K562 (cell line): ENCODE measurements around the gene HEBP2. TPM values are rescaled to one million over a fixed set of nuclear protein-coding genes. Genes with fewer than 3 reads are reported as not detected.
A peak's percentile ranks its signal among the peaks of the same experiment; 100 is the strongest.

ENCODE experiments used
- CREB5 ChIP-seq: fragments of 250-450 bp; sonication (Bioruptor Pico); IDR thresholded peaks from 2 replicates; pipeline ENCODE4 v1.5.0; 2020; ENCODE audit warnings: mild to moderate bottlenecking
- ETS1 ChIP-seq: conservative IDR thresholded peaks from 2 replicates; pipeline ENCODE4 v1.6.1; 2011; ENCODE audit warnings: low read depth, mild to moderate bottlenecking, low read length; ENCODE audit not compliant: control insufficient read depth
- GTF3C2 ChIP-seq: IDR thresholded peaks from 3 replicates; pipeline ENCODE4 v1.6.1; 2011; ENCODE audit warnings: borderline replicate concordance, mild to moderate bottlenecking, moderate library complexity; ENCODE audit not compliant: insufficient read length; ENCODE audit errors: extremely low read depth
- HDAC2 ChIP-seq: fragments of 450-650 bp; IDR thresholded peaks from 2 replicates; pipeline ENCODE4 v1.6.1; 2016; ENCODE audit warnings: mild to moderate bottlenecking
- HIVEP1 ChIP-seq: fragments of 250-450 bp; sonication (Bioruptor Pico); IDR thresholded peaks from 2 replicates; pipeline ENCODE4 v1.4.0; 2020; ENCODE audit warnings: mild to moderate bottlenecking
- HMBOX1 ChIP-seq: sonication (generic); IDR thresholded peaks from 2 replicates; pipeline ENCODE4 v1.6.1; 2016
- HNRNPUL1 ChIP-seq: fragments of 200-400 bp; formaldehyde crosslinking; IDR thresholded peaks from 2 replicates; pipeline ENCODE4 v1.6.1; 2017; ENCODE audit warnings: low read length
- KLF13 ChIP-seq: fragments of 450-650 bp; IDR thresholded peaks from 2 replicates; pipeline ENCODE4 v1.6.1; 2016; ENCODE audit warnings: missing genetic modification characterization, low read depth, mild to moderate bottlenecking, missing compliant biosample characterization, moderate library complexity, borderline replicate concordance
- MAFK ChIP-seq: IDR thresholded peaks from 2 replicates; pipeline ENCODE4 v1.6.1; 2011; ENCODE audit warnings: low read length, improper control_type of control experiment
- NBN ChIP-seq: fragments of 450-650 bp; IDR thresholded peaks from 2 replicates; pipeline ENCODE4 v1.6.1; 2016; ENCODE audit warnings: low read depth, mild to moderate bottlenecking
- RCOR1 ChIP-seq, 2 experiments: IDR thresholded peaks; 2 replicates each; pipeline ENCODE4 v1.6.1; 2012; ENCODE audit warnings: low read depth in 2 of 2, low read length in 2 of 2, borderline replicate concordance in 1 of 2, improper control_type of control experiment in 1 of 2
- RFX7 ChIP-seq: fragments of 250-450 bp; sonication (Bioruptor Pico); IDR thresholded peaks from 2 replicates; pipeline ENCODE4 v1.5.1; 2021; ENCODE audit warnings: mild to moderate bottlenecking
- SMAD2 ChIP-seq: fragments of 150-350 bp; IDR thresholded peaks from 2 replicates; pipeline ENCODE4 v1.6.1; 2014; ENCODE audit warnings: low read depth, mild to moderate bottlenecking, low read length
- TOE1 ChIP-seq, 2 experiments: fragments of 450-650 bp in 1 of 2; sonication (generic) in 1 of 2; formaldehyde crosslinking in 1 of 2; IDR thresholded peaks; 2 replicates each; pipeline versions ENCODE4 v1.7.1 to v1.8.0; 2016 to 2022; ENCODE audit warnings: borderline replicate concordance in 2 of 2, mild to moderate bottlenecking in 2 of 2, antibody characterized with exemption in 1 of 2, inconsistent platforms in 1 of 2, low read depth in 1 of 2, missing genetic modification reagents in 1 of 2, moderate library complexity in 1 of 2
- TRIM24 ChIP-seq, 2 experiments: fragments of 450-650 bp; IDR thresholded peaks; 2 replicates each; pipeline ENCODE4 v1.6.1; 2016
- U2AF2 ChIP-seq: fragments of 200-400 bp; formaldehyde crosslinking; optimal IDR thresholded peaks from 2 replicates; pipeline ENCODE3; 2017; ENCODE audit warnings: low read depth, mild to moderate bottlenecking, low read length
- ZNF140 ChIP-seq: fragments of 250-450 bp; sonication (Bioruptor Pico); IDR thresholded peaks from 2 replicates; pipeline ENCODE4 v1.8.0; 2021; ENCODE audit warnings: moderate library complexity, mild to moderate bottlenecking, inconsistent platforms
- ZNF449 ChIP-seq: fragments of 250-450 bp; sonication (Bioruptor Pico); IDR thresholded peaks from 2 replicates; pipeline ENCODE4 v1.8.0; 2022; ENCODE audit warnings: moderate library complexity, mild to moderate bottlenecking, inconsistent platforms
- polyA plus RNA-seq, 8 experiments: library from polyadenylated mRNA; depleted of rRNA in 4 of 8; stranded (reverse) in 5 of 8; unstranded in 3 of 8; fragments of >200 nt; fragmentation: Nextera tagmentation in 2 of 8; fragmentation: Illumina TruSeq in 1 of 8; extraction: Ambion mirVana in 2 of 8; extraction: Trizol in 1 of 8; gene quantifications; 2 replicates each; pipeline versions ENCODE4 v1.2.1 to v1.2.3, GENCODE V29; 2011 to 2014; ENCODE audit warnings: inconsistent platforms in 1 of 8, missing spikeins in 1 of 8
- total RNA-seq, 7 experiments: library from RNA; depleted of rRNA in 6 of 7; stranded (reverse); fragments of >200 nt in 6 of 7; fragmentation: Illumina TruSeq in 2 of 7; extraction: Trizol in 2 of 7; gene quantifications; 2 replicates each; pipeline versions ENCODE4 v1.2.1 to v1.2.3, GENCODE V29; 2011 to 2021; ENCODE audit warnings: low replicate concordance in 1 of 7

The HEBP2 gene
- total and polyA plus RNA-seq, 9 of the 15 experiments (the other 6 are each of a cell fraction or from before 2014, with no cell fraction given), result 8.5 to 63.7 (median 36.9) TPM

- TF ChIP-seq TOE1 (IDR thresholded peaks at IDR 0.05; ENCODE audit: borderline replicate concordance), result peak; percentile 45; the same call in 1 of the 2 replicates
- no peak for TF ChIP-seq TOE1 (CRISPR knock-in tag; IDR thresholded peaks at IDR 0.05; ENCODE audit: borderline replicate concordance, low read depth)
- TF ChIP-seq U2AF2, result no peak
- no peak for TF ChIP-seq ZNF140 (CRISPR knock-in tag)
- TF ChIP-seq TRIM24 (IDR thresholded peaks at IDR 0.05), result 0 out of 4 replicates have a peak, but pooled peaks of 1 of the 2 experiments have one; percentile 32
- TF ChIP-seq CREB5 (CRISPR knock-in tag), result no peak
- TF ChIP-seq HIVEP1, result no peak
- no peak for TF ChIP-seq HNRNPUL1
- TF ChIP-seq KLF13 (tag), result no peak
- TF ChIP-seq ZNF449, result no peak
- peak in 1 of 2 experiments; percentile 70; a peak in 1 of 4 replicates for TF ChIP-seq RCOR1 (IDR thresholded peaks at IDR 0.05; ENCODE audit: borderline replicate concordance in 1 of 2, low read depth in 2 of 2, low read length in 2 of 2)
- TF ChIP-seq NBN, result no peak
- no peak for TF ChIP-seq HMBOX1
- TF ChIP-seq MAFK, result no peak
- TF ChIP-seq SMAD2, result no peak
- TF ChIP-seq GTF3C2, result no peak
- no peak for TF ChIP-seq RFX7 (CRISPR knock-in tag)
- no peak for TF ChIP-seq HDAC2
- TF ChIP-seq ETS1, result peak; percentile 29; the same call in 1 of the 2 replicates
Measured at GRCh38 chr6:138403801-138404665, at the start of gene HEBP2 (continued).
